Measurements from ENCODE around the gene NEURL2. TPM values are rescaled to one million over a fixed set of nuclear protein-coding genes. Genes with fewer than 3 reads are reported as not detected.

Gene NEURL2
- total RNA-seq, 1 donor from 2014 or later: 3.5 TPM

DNA sequence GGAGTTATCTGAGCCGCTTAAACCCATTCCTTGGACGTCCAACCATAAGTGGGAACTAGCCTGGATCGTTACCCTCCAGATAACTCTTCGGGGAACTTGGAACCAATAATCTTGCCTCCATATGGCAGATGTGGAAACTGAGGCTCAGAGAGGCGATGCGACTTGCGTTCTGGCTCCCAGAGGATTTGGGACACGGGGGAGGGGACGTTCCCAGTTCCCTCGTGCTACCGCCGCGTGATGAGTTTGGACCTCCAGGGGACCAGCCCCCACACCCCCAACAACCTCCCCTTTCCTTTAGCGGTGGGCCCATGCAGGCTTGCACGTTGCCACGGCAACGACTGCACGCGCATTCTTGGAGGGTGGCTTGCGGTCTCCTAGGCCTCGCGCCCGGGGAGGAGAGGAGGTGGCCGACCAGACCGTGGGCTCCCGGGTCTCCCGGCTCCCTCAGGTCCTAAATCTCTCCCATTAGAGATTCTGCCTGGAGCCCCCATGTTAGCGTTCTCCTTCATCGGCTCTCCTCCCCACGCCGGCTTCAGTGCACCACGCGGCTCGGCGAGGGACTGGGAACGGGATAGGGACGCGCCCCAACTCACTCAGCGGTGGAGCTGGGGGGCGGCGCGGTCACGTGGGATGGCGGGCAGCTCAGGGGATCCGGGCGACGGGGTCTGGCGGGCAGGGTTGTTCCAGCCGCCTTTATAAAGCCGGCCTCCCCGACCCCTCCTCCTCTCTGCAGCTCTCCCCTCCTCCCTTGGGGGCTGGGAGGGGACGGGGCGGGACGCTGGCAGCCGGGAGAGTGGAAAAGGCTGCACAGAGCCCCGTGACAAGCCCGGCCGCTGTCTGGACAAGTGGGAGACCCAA is 20.7 kb upstream of the NEURL2 start, which contains the start of gene PLTP:
Gene PLTP (minus strand): TSS at position 670 of the 858 bp plus-strand sequence. CDS start 703 bp downstream, outside the sequence.
- peaks cover 4% of the 10 kb centered on the region for H3K27me3 Mint-ChIP-seq (ENCODE audit: unreplicated experiment)
- H3K4me1 Mint-ChIP-seq (ENCODE audit: low read depth, unreplicated experiment): peaks cover 3% of the 10 kb centered on the region
- no peak for TF ChIP-seq CTCF (IDR thresholded peaks at IDR 0.05; ENCODE audit: partially characterized antibody, unreplicated experiment)
- H3K9me3 Mint-ChIP-seq (ENCODE audit: unreplicated experiment): peaks cover 1% of the 10 kb centered on the region
- peak; percentile 76 for DNase-seq
- H3K4me3 Mint-ChIP-seq (ENCODE audit: unreplicated experiment): peak within 1 kb of the TSS; percentile 83
- H3K36me3 Mint-ChIP-seq (ENCODE audit: unreplicated experiment): no peaks in the 10 kb centered on the region
- peak within 1 kb of the TSS; percentile 28 for H3K27ac Mint-ChIP-seq (ENCODE audit: unreplicated experiment)

DNA sequence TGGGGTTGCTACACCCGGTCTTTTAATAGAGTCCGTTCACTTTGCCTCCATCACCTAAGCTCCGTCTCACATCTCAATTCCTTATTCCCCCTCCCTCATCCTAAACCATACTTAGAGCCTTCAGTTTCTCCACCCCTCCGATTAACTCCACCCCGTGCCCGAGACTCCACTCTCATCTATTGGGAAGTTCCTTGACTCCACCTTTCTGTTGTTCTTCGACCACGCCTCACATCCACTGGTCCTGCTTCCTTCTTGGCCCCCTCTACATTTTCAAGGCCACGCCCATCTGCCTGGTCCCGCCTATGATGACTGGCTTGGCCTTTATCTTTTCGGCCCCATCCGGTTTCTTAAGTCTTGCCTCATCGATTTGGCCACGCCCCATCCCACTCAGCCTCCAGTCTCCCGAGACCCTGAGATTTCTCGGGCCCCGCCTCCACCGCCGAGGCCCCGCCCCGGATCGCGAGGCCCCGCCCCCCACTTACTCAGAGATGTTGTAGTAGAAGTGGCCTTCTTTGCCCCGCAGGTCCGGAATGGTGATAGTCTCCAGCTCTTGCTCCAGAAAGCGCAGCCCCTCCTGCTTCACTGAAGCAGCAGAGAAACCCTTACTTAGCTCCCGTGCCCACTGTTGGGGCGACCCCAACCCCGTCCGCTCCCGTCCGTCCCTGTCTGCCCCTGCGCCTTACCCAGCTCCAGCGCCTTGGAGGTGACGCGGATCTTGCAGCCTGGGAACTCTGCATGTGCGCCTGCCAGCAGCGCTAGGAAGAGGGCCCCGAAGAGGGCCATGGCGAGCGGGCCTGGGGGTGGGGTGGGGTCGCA is 19.9 kb upstream of the NEURL2 start:
- Mint-ChIP-seq H3K27ac (ENCODE audit: unreplicated experiment) (peak overlapping the region; percentile 91), H3K27me3 (ENCODE audit: unreplicated experiment) (peaks cover 4% of the 10 kb centered on the region), H3K36me3 (ENCODE audit: unreplicated experiment) (no peaks in the 10 kb centered on the region), H3K9me3 (ENCODE audit: unreplicated experiment) (peaks cover 1% of the 10 kb centered on the region), H3K4me3 (ENCODE audit: unreplicated experiment) (peak overlapping the region; percentile 83), H3K4me1 (ENCODE audit: low read depth, unreplicated experiment) (peaks cover 3% of the 10 kb centered on the region)
- no peak for TF ChIP-seq CTCF (IDR thresholded peaks at IDR 0.05; ENCODE audit: partially characterized antibody, unreplicated experiment)
- DNase-seq: peak; percentile 95

DNA sequence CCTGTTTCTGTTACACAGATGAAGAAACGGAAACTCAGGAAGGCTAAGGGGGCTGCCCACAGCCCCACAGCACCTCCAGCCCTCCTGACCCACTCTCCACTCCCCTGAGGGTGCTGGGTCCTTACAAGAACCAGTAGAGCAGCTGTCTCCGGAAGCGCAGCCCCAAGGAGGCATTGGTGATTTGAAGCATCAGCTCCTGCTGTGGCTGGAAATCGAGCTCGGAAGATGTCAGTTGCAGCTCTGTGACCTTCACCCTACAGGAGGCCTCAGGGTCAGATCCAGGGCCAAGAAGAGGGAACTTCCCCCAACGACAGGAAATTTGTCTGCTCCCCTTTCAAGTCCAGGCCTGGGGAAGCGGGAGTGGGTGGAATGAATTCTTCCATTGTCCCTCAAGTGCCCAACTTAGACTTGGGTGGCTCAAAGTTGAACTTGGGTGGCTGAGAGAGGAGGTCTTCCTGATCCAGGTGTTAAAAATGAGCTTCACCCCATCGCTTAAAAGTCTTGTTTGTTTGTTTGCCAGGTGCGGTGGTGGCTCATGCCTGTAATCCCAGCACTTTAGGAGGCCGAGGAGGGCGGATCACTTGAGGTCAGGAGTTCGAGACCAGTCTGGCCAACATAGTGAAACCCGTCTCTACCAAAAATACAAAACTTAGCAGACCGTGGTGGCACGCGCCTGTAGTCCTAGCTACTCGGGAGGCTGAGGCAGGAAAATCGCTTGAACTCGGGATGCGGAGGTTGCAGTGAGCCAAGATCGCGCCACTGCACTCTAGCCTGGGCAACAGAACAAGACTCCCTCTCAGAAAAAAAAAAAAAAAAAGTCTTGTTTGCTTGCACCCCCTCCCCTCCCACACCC is 19.0 kb upstream of the NEURL2 start:
- no peaks in the 10 kb centered on the region for H3K36me3 Mint-ChIP-seq (ENCODE audit: unreplicated experiment)
- peaks cover 3% of the 10 kb centered on the region for H3K4me1 Mint-ChIP-seq (ENCODE audit: low read depth, unreplicated experiment)
- no peak for TF ChIP-seq CTCF (IDR thresholded peaks at IDR 0.05; ENCODE audit: partially characterized antibody, unreplicated experiment)
- H3K27me3 Mint-ChIP-seq (ENCODE audit: unreplicated experiment): peaks cover 4% of the 10 kb centered on the region
- peak overlapping the region; percentile 83 for H3K4me3 Mint-ChIP-seq (ENCODE audit: unreplicated experiment)
- H3K27ac Mint-ChIP-seq (ENCODE audit: unreplicated experiment): peak overlapping the region; percentile 91
- H3K9me3 Mint-ChIP-seq (ENCODE audit: unreplicated experiment): peaks cover 2% of the 10 kb centered on the region
- no peak for DNase-seq

DNA sequence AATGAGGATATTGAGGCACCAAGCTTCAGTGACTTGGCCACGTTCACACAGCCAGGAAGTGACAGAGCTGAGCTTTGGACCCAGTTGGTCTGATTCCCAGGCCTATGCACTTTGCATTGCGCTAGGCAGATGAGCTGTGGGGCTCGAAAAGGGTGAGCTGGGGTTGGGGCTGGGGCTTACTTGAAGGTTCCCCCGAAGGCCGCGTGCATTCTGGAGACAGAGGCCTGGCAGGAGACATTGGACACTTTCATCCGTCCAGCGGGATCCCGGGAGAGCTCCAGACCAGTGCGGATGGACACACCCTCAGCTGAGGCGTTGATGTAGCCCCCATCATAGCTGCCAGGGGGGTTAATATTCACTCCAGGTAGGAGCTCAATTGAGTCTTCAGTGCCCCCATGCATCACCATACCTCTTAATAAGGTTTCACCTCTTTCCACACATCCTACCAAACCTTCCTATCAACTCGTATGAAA is 18.4 kb upstream of the NEURL2 start:
- DNase-seq: no peak
- no peaks in the 10 kb centered on the region for H3K36me3 Mint-ChIP-seq (ENCODE audit: unreplicated experiment)
- peaks cover 3% of the 10 kb centered on the region for H3K4me1 Mint-ChIP-seq (ENCODE audit: low read depth, unreplicated experiment)
- H3K27me3 Mint-ChIP-seq (ENCODE audit: unreplicated experiment): peaks cover 4% of the 10 kb centered on the region
- H3K27ac Mint-ChIP-seq (ENCODE audit: unreplicated experiment): no peak overlapping the region
- TF ChIP-seq CTCF (IDR thresholded peaks at IDR 0.05; ENCODE audit: partially characterized antibody, unreplicated experiment): no peak
- peaks cover 3% of the 10 kb centered on the region for H3K9me3 Mint-ChIP-seq (ENCODE audit: unreplicated experiment)
- H3K4me3 Mint-ChIP-seq (ENCODE audit: unreplicated experiment): no peak overlapping the region
